DND-41 (cell line): ENCODE data around the gene MPND.

Source experiments
- ATAC-seq: fragments of 200-7000 bp; cut with Tn5 transposase; 3 replicates; pipeline ENCODE4 v1.9.1; 2021; ENCODE audit warnings: low read depth; ENCODE audit not compliant: insufficient read depth
- DNase-seq: peaks from one replicate; pipeline ENCODE4 v3.0.0-alpha.2; 2020
- H2AFZ ChIP-seq: 2 replicates; pipeline ENCODE4 v1.6.0; 2012; ENCODE audit warnings: low read depth, low read length
- H3K27ac ChIP-seq: 2 replicates; pipeline ENCODE4 v1.5.1; 2012; ENCODE audit warnings: low read length, inconsistent platforms
- H3K27me3 ChIP-seq: fragments of 200-600 bp; sonication (generic); 2 replicates; pipeline ENCODE4 v1.6.0; 2012; ENCODE audit warnings: low read length, mild to moderate bottlenecking, inconsistent platforms; ENCODE audit not compliant: insufficient read depth, poor library complexity
- H3K36me3 ChIP-seq: 2 replicates; pipeline ENCODE4 v1.5.1; 2012; ENCODE audit warnings: low read length, inconsistent platforms; ENCODE audit not compliant: insufficient read depth
- H3K4me1 ChIP-seq: 2 replicates; pipeline ENCODE4 v1.5.1; 2012; ENCODE audit warnings: mild to moderate bottlenecking, low read length; ENCODE audit not compliant: insufficient read depth
- H3K4me2 ChIP-seq: 2 replicates; pipeline ENCODE4 v1.6.0; 2012; ENCODE audit warnings: mild to moderate bottlenecking, moderate library complexity, low read length, inconsistent platforms; ENCODE audit not compliant: insufficient read depth
- H3K4me3 ChIP-seq, 2 experiments: fragments of 200-600 bp in 1 of 2; shearing (Covaris generic) in 1 of 2; 2 replicates each; pipeline ENCODE4 v1.5.1; 2012 to 2016; ENCODE audit warnings: inconsistent platforms in 2 of 2, low read length in 2 of 2, mild to moderate bottlenecking in 2 of 2, low read depth in 1 of 2, moderate library complexity in 1 of 2
- H3K79me2 ChIP-seq: 2 replicates; pipeline ENCODE4 v1.6.0; 2012; ENCODE audit warnings: low read length, inconsistent platforms; ENCODE audit not compliant: insufficient read depth
- H3K9ac ChIP-seq: 2 replicates; pipeline ENCODE4 v1.6.0; 2012; ENCODE audit warnings: low read depth, mild to moderate bottlenecking, inconsistent platforms, low read length, moderate library complexity
- H3K9me3 ChIP-seq: 2 replicates; pipeline ENCODE4 v1.5.1; 2012; ENCODE audit warnings: low read length, moderate library complexity, mild to moderate bottlenecking, inconsistent platforms; ENCODE audit not compliant: insufficient read depth, severe bottlenecking
- H4K20me1 ChIP-seq: 2 replicates; pipeline ENCODE4 v1.6.0; 2012; ENCODE audit warnings: low read length; ENCODE audit not compliant: insufficient read depth
- EZH2 ChIP-seq: IDR thresholded peaks from 3 replicates; pipeline ENCODE4 v1.6.1; 2012; ENCODE audit warnings: borderline replicate concordance, low read depth, mild to moderate bottlenecking, moderate library complexity, low read length, inconsistent platforms; ENCODE audit not compliant: severe bottlenecking
- TF ChIP-seq, protein P1 (sequence below): IDR thresholded peaks from 2 replicates; pipeline ENCODE4 v1.5.1; 2012; ENCODE audit warnings: borderline replicate concordance, low read length, moderate library complexity, mild to moderate bottlenecking; ENCODE audit not compliant: poor library complexity, severe bottlenecking; ENCODE audit errors: extremely low read depth

MPND gene

DNA sequence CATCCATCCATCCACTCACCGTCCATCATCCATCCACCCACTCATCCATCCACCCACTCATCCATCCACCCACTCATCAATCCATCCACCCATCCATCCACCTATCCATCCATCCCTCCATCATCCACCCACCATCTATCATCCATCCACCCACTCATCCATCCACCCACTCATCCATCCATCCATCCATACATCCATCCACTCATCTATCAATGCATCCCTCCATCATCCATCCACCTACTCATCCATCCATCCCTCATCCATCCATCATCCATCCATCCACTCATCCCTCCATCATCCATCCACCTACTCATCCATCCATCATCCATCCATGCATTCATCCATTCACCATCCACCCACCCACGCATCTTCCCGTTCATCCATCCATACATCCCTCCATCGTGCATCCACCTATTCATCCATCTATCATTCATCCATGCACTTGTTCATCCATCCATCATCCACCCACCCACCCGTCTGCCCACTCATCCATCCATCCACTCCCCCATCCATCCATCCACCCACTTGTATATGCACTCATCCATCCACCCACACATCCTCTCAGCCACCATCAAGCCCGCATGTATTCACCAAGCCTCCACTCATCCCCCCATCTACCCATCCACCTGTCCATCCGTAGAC, 8.3 kb upstream of the MPND start:
- H3K4me3 ChIP-seq = no peak overlapping the region
- no peaks in the 10 kb centered on the region for H3K9me3 ChIP-seq
- H3K36me3 ChIP-seq = no peaks in the 10 kb centered on the region
- TF ChIP-seq EZH2 = no peak
- DNase-seq = no peak
- no peaks in the 10 kb centered on the region for H4K20me1 ChIP-seq
- H3K27me3 ChIP-seq = no peaks in the 10 kb centered on the region
- no peaks in the 10 kb centered on the region for H3K79me2 ChIP-seq
- H3K4me1 ChIP-seq = peaks cover 14% of the 10 kb centered on the region
- H2AFZ ChIP-seq = no peak overlapping the region
- H3K27ac ChIP-seq = no peak overlapping the region
- H3K4me2 ChIP-seq = no peak overlapping the region
- no peak for ATAC-seq
- no peak overlapping the region for H3K9ac ChIP-seq

DNA sequence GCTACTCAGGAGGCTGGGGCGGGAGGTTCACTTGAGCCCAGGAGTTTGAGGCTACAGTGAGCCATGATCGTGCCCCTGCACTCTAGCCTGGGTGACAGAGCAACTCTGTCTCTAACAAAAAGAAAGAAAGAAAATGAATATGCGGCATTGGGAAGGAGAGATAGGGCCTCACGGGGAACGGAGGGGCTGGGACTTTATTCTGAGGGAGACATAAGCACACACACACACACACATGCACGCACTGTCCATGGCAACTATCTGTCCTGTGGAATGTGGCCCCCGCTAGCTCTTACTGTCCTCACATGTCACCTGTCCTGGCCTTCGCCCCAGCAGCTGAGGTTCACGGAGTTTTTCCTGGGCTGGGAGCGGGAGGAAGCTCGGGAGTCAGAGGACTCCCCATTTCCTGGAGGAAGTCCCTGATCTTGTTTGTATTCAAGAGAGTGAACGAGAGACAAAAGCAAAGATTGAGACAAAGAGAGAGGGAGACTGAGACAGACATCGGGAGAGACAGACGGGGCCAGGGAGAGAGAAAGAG, 5.4 kb upstream of the MPND start:
- peak overlapping the region; percentile 42 for H3K9ac ChIP-seq
- peak overlapping the region; percentile 56 for H3K4me2 ChIP-seq
- H2AFZ ChIP-seq = peak overlapping the region; percentile 77
- H3K27me3 ChIP-seq = no peaks in the 10 kb centered on the region
- no peak for TF ChIP-seq EZH2
- TF ChIP-seq, protein P1, sequence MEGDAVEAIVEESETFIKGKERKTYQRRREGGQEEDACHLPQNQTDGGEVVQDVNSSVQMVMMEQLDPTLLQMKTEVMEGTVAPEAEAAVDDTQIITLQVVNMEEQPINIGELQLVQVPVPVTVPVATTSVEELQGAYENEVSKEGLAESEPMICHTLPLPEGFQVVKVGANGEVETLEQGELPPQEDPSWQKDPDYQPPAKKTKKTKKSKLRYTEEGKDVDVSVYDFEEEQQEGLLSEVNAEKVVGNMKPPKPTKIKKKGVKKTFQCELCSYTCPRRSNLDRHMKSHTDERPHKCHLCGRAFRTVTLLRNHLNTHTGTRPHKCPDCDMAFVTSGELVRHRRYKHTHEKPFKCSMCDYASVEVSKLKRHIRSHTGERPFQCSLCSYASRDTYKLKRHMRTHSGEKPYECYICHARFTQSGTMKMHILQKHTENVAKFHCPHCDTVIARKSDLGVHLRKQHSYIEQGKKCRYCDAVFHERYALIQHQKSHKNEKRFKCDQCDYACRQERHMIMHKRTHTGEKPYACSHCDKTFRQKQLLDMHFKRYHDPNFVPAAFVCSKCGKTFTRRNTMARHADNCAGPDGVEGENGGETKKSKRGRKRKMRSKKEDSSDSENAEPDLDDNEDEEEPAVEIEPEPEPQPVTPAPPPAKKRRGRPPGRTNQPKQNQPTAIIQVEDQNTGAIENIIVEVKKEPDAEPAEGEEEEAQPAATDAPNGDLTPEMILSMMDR = no peak
- no peaks in the 10 kb centered on the region for H3K36me3 ChIP-seq
- no peaks in the 10 kb centered on the region for H3K9me3 ChIP-seq
- no peak for DNase-seq
- H3K79me2 ChIP-seq = no peaks in the 10 kb centered on the region
- no peaks in the 10 kb centered on the region for H4K20me1 ChIP-seq
- peak overlapping the region in 1 of 2 experiments; percentile 29; a peak in 2 of 4 replicates for H3K4me3 ChIP-seq
- peaks cover 22% of the 10 kb centered on the region for H3K4me1 ChIP-seq
- peak overlapping the region; percentile 5; the same call in 1 of the 2 replicates for H3K27ac ChIP-seq
- no peak for ATAC-seq

DNA sequence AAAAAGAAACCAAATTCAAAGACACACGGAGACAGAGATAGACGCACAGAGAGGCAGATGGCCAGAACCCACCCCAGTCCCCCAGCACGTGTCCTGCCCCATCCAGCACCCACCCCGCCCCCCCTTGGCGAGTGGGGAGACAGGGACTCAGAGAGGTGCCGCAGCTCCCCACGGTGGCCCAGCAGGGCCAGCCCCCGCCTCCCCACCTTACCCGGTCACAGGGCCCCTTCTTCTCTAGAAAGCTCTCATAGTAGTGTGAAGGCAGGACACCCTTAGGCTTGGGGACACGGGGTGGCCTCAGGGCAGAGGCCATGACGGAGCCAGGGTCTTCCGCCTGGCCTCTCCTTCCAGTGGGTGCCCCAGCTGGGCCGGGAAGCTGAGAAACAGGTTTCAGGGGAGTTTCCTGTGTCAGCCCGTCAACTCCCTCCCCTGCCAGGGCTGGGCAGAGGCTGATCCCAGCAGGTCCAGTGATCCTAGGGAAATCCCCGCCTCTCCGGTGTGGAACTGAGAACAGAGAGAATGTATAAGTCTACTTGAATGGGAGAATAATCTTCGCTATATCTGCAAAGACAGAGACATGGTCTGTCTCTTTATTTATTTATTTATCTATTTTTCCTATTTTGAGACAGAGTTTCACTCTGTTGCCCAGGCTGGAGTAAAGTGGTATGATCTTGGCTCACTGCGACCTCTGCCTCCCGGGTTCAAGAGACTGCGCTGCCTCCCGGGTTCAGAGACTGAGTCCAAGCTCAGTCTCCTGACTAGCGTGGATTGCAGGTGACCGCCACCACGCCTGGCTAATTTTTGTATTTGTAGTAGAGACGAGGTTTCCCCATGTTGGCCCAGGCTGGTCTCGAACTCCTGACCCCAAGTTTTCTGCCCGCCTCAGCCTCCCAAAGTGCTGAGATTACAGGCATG, 4.7 kb upstream of the MPND start, which contains the start of gene STAP2:
STAP2 (minus strand) TSS at position 387 of the 915 bp plus-strand sequence; CDS start at position 313, 74 bp downstream.
- Histone ChIP-seq H3K27me3 (no peaks in the 10 kb centered on the region), H3K9ac (peak within 1 kb of the TSS; percentile 42), H3K4me1 (peaks cover 24% of the 10 kb centered on the region), H3K27ac (peak within 1 kb of the TSS; percentile 43), H3K36me3 (no peaks in the 10 kb centered on the region), H3K9me3 (no peaks in the 10 kb centered on the region), H3K79me2 (no peaks in the 10 kb centered on the region), H3K4me3 (peak within 1 kb of the TSS in 1 of 2 experiments; percentile 37; a peak in 2 of 4 replicates), H2AFZ (peak within 1 kb of the TSS; percentile 77), H3K4me2 (peak within 1 kb of the TSS; percentile 56), H4K20me1 (no peaks in the 10 kb centered on the region)
- ATAC-seq (no peak), DNase-seq (peak; percentile 30)
- TF ChIP-seq EZH2 = no peak
- TF ChIP-seq, protein P1 = no peak

DNA sequence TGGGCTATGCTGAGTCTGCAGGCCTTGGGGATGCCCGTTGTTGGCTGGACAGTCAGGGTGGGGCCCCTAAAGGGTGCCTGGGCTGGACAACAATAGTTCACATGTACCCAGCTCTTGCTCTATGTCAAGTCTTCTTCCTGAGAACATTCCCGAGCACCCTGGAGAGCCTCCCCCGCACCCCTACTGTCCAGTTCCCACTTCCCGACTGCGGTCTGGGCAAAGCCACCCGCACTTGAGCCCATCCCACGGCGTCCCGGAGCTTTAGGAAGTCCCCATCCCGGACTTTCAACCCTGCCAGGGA, 1.1 kb upstream of the MPND start:
- H3K79me2 ChIP-seq = peaks cover 13% of the 10 kb centered on the region
- DNase-seq = no peak
- H3K9ac ChIP-seq = peak overlapping the region; percentile 74
- H3K27ac ChIP-seq = peak overlapping the region; percentile 91
- no peak for ATAC-seq
- H2AFZ ChIP-seq = peak overlapping the region; percentile 92
- H3K4me1 ChIP-seq = peaks cover 43% of the 10 kb centered on the region
- H3K27me3 ChIP-seq = no peaks in the 10 kb centered on the region
- H3K36me3 ChIP-seq = peaks cover 18% of the 10 kb centered on the region
- TF ChIP-seq, protein P1 = no peak
- peak overlapping the region; percentile 79 for H3K4me2 ChIP-seq
- peak overlapping the region; percentile 44 to 94; a peak in 3 of 4 replicates for H3K4me3 ChIP-seq
- peaks cover 9% of the 10 kb centered on the region; the same call in 1 of the 2 replicates for H4K20me1 ChIP-seq
- H3K9me3 ChIP-seq = no peaks in the 10 kb centered on the region
